ENCODE measurements around the gene TMEM192. TPM values are rescaled to one million over a fixed set of nuclear protein-coding genes. Genes with fewer than 3 reads are reported as not detected.
"Not testable (repeated sequence)": the region's sequence is repeated elsewhere in the genome, so short reads cannot be mapped to it uniquely, and the experiment has no call there.

Gene TMEM192
- polyA plus RNA-seq, 6 donors from 2014 or later = 23.7 to 35.2 (median 34.1) TPM

- peaks cover 0 to 3% (median 0%) of the 10 kb centered on the region in 3 donors for H3K4me1 Mint-ChIP-seq
- no peaks in the 10 kb centered on the region for H3K9me3 Mint-ChIP-seq
- H3K27ac Mint-ChIP-seq = no peak overlapping the region
- ATAC-seq (ENCODE audit: low read depth in 2 of 2) = peak in 1 of 2 donors; percentile 54
- no peaks in the 10 kb centered on the region for H3K27me3 Mint-ChIP-seq
- peaks cover 14 to 18% of the 10 kb centered on the region in 2 donors for H3K36me3 Mint-ChIP-seq
- no peak for DNase-seq
- H3K4me3 Mint-ChIP-seq = no peak overlapping the region
Measured at GRCh38 chr4:165079476-165079875, 33.2 kb downstream of the TMEM192 start.

GRCh38 chr4:165077034-165077578 lies 35.6 kb downstream of the TMEM192 start:
- Mint-ChIP-seq H3K9me3 (no peaks in the 10 kb centered on the region), H3K4me1 (peaks cover 0 to 3% (median 0%) of the 10 kb centered on the region in 3 donors), H3K36me3 (peaks cover 18 to 21% of the 10 kb centered on the region in 2 donors), H3K4me3 (no peak overlapping the region), H3K27me3 (no peaks in the 10 kb centered on the region), H3K27ac (no peak overlapping the region)
- no peak for ATAC-seq (ENCODE audit: low read depth in 2 of 2)
- no peak for DNase-seq

GRCh38 chr4:165073346-165073745 lies 39.3 kb downstream of the TMEM192 start:
- H3K36me3 Mint-ChIP-seq = peaks cover 11 to 15% of the 10 kb centered on the region in 2 donors
- not testable (repeated sequence) for DNase-seq; ATAC-seq (ENCODE audit: low read depth in 2 of 2); H3K9me3 Mint-ChIP-seq; H3K4me1 Mint-ChIP-seq; H3K4me3 Mint-ChIP-seq; H3K27me3 Mint-ChIP-seq; H3K27ac Mint-ChIP-seq

GRCh38 chr4:165070560-165070959 lies 42.1 kb downstream of the TMEM192 start:
- no peaks in the 10 kb centered on the region for H3K9me3 Mint-ChIP-seq
- no peak for DNase-seq
- H3K4me3 Mint-ChIP-seq = no peak overlapping the region
- H3K36me3 Mint-ChIP-seq = peaks cover 5 to 7% of the 10 kb centered on the region in 2 donors
- no peak for ATAC-seq (ENCODE audit: low read depth in 2 of 2)
- no peaks in the 10 kb centered on the region for H3K4me1 Mint-ChIP-seq
- H3K27me3 Mint-ChIP-seq = no peaks in the 10 kb centered on the region
- no peak overlapping the region for H3K27ac Mint-ChIP-seq

- no peaks in the 10 kb centered on the region for H3K4me1 Mint-ChIP-seq
- peaks cover 0 to 8% of the 10 kb centered on the region in 2 donors for H3K36me3 Mint-ChIP-seq
- H3K27ac Mint-ChIP-seq = no peak overlapping the region
- no peak overlapping the region for H3K4me3 Mint-ChIP-seq
- DNase-seq (no peak), ATAC-seq (ENCODE audit: low read depth in 2 of 2) (no peak)
- no peaks in the 10 kb centered on the region for H3K9me3 Mint-ChIP-seq
- H3K27me3 Mint-ChIP-seq = no peaks in the 10 kb centered on the region
Measured at GRCh38 chr4:165060938-165061337, 51.7 kb downstream of the TMEM192 start.

GRCh38 chr4:165059386-165059785 lies 53.3 kb downstream of the TMEM192 start:
- ATAC-seq (ENCODE audit: low read depth in 2 of 2) = no peak
- Mint-ChIP-seq H3K27me3 (no peaks in the 10 kb centered on the region), H3K27ac (no peak overlapping the region)

GRCh38 chr4:165058666-165059065 lies 54.0 kb downstream of the TMEM192 start:
- H3K27me3 Mint-ChIP-seq = no peaks in the 10 kb centered on the region
- H3K9me3 Mint-ChIP-seq = no peaks in the 10 kb centered on the region
- H3K4me1 Mint-ChIP-seq = no peaks in the 10 kb centered on the region
- no peak for DNase-seq
- H3K4me3 Mint-ChIP-seq = no peak overlapping the region
- no peak for ATAC-seq (ENCODE audit: low read depth in 2 of 2)
- no peaks in the 10 kb centered on the region for H3K36me3 Mint-ChIP-seq
- H3K27ac Mint-ChIP-seq = no peak overlapping the region

More at GRCh38 chr4:165059386-165059785, 53.3 kb downstream of the TMEM192 start:
- no peaks in the 10 kb centered on the region for H3K9me3 Mint-ChIP-seq
- no peak for DNase-seq
- H3K4me3 Mint-ChIP-seq = no peak overlapping the region
- no peaks in the 10 kb centered on the region for H3K4me1 Mint-ChIP-seq
- no peaks in the 10 kb centered on the region for H3K36me3 Mint-ChIP-seq

- Mint-ChIP-seq H3K4me3 (no peak overlapping the region), H3K27me3 (no peaks in the 10 kb centered on the region), H3K9me3 (no peaks in the 10 kb centered on the region), H3K27ac (peak overlapping the region in 1 of 6 donors; percentile 34), H3K4me1 (no peaks in the 10 kb centered on the region), H3K36me3 (no peaks in the 10 kb centered on the region)
- DNase-seq = no peak
- no peak for ATAC-seq (ENCODE audit: low read depth in 2 of 2)
Measured at GRCh38 chr4:165055601-165056000, 57.1 kb downstream of the TMEM192 start.

- Mint-ChIP-seq H3K36me3 (no peaks in the 10 kb centered on the region), H3K4me3 (no peak within 1 kb of the TSS), H3K27me3 (no peaks in the 10 kb centered on the region), H3K9me3 (no peaks in the 10 kb centered on the region), H3K27ac (no peak within 1 kb of the TSS), H3K4me1 (no peaks in the 10 kb centered on the region)
- ATAC-seq (ENCODE audit: low read depth in 2 of 2) = no peak
- no peak for DNase-seq
Measured at GRCh38 chr4:165053645-165054044, 59.0 kb downstream of the TMEM192 start, which contains the start of gene TRIM75. Gene TRIM75 (plus strand): TSS chr4:165053866. CDS start chr4:165059148, 5,282 bp downstream.

GRCh38 chr4:165052627-165053026 lies 60.0 kb downstream of the TMEM192 start:
- Mint-ChIP-seq H3K36me3 (no peaks in the 10 kb centered on the region), H3K27ac (no peak overlapping the region), H3K4me3 (no peak overlapping the region), H3K27me3 (no peaks in the 10 kb centered on the region), H3K9me3 (no peaks in the 10 kb centered on the region), H3K4me1 (no peaks in the 10 kb centered on the region)
- DNase-seq (no peak), ATAC-seq (ENCODE audit: low read depth in 2 of 2) (no peak)

- no peak for DNase-seq
- Mint-ChIP-seq H3K4me1 (no peaks in the 10 kb centered on the region), H3K9me3 (peaks cover 0 to 5% (median 0%) of the 10 kb centered on the region in 7 donors), H3K27ac (no peak overlapping the region), H3K4me3 (no peak overlapping the region), H3K36me3 (no peaks in the 10 kb centered on the region), H3K27me3 (peaks cover 0 to 6% (median 0%) of the 10 kb centered on the region in 3 donors)
- ATAC-seq (ENCODE audit: low read depth in 2 of 2) = no peak
Measured at GRCh38 chr4:165048170-165048569, 64.5 kb downstream of the TMEM192 start.

GRCh38 chr4:165031436-165032211 lies 81.0 kb downstream of the TMEM192 start, which contains the start of gene TRIM60:
Gene TRIM60 (plus strand): TSS chr4:165031999. CDS start chr4:165040073, 8,074 bp downstream.
- Mint-ChIP-seq H3K9me3 (peaks cover 0 to 6% (median 0%) of the 10 kb centered on the region in 7 donors), H3K4me3 (no peak within 1 kb of the TSS), H3K27me3 (peaks cover under 1 to 8% (median 5%) of the 10 kb centered on the region in 3 donors), H3K27ac (no peak within 1 kb of the TSS), H3K36me3 (no peaks in the 10 kb centered on the region), H3K4me1 (no peaks in the 10 kb centered on the region)
- no peak for ATAC-seq (ENCODE audit: low read depth in 2 of 2)
- no peak for DNase-seq

GRCh38 chr4:165027762-165028402 lies 84.8 kb downstream of the TMEM192 start:
- Mint-ChIP-seq H3K36me3 (no peaks in the 10 kb centered on the region), H3K4me3 (no peak overlapping the region), H3K9me3 (peaks cover 0 to 6% (median 2%) of the 10 kb centered on the region in 7 donors), H3K27ac (no peak overlapping the region), H3K4me1 (no peaks in the 10 kb centered on the region), H3K27me3 (peaks cover 5 to 13% (median 6%) of the 10 kb centered on the region in 3 donors)
- ATAC-seq (ENCODE audit: low read depth in 2 of 2) = no peak
- DNase-seq = no peak

Measured in naive B cell (primary cell).